ENCODE measurements around the gene ZNF783. TPM values are rescaled to one million over a fixed set of nuclear protein-coding genes. Genes with fewer than 3 reads are reported as not detected.
"Not testable (repeated sequence)": the region's sequence is repeated elsewhere in the genome, so short reads cannot be mapped to it uniquely, and the experiment has no call there.

The ZNF783 gene
- total RNA-seq (2014; rRNA removed; shearing (Covaris generic); ENCODE audit: low replicate concordance), result 4.8 and 6.2 TPM in 2 replicates

DNA sequence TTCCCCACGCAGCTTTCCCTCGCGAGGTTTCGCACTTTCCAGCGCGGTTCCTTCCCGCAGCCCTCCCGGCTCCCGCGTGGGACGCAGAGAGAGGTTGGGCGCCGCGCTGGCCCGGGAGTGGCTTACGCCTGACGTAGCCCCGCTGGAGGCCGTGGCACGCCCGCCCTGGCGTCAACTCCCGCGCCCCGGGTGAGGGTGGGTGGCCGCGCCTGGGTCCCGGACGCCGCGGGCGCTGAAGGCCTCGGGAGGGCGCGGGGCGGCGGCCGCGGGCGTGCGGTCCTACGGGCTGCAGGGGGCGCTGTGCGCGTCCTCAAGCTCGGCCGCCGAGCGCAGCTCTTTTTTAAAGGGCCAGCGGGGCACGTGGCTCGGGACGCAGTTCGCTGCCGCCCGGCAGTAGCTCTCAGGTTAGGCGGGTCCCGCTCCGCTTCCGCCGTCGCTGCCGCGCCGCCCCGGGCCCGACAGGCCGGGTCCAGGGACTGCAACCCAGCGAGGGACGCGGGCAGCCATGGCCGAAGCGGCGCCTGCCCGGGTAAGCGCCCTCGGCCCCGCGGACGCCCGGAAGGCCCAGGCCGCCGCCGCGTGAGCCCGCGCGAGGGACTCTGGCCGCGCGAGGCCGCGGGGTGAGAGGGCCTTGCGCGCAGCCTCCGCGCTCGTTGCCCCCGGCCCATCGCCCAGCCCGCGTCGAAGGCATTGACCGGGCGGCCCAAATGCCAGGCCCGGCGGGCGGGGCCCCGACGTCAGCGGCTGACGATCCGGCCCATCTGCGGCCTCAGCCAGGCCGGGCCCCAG, at the start of gene ZNF783:
Gene ZNF783, plus strand, starts transcription at position 368 of the 789 bp plus-strand sequence. Its CDS starts 138 bp downstream, at position 506.
- peak; percentile 87 for DNase-seq
- Histone ChIP-seq H3K9me3 (no peaks in the 10 kb centered on the region), H3K4me3 (peak within 1 kb of the TSS; percentile 65), H3K36me3 (peaks cover 6% of the 10 kb centered on the region), H3K27me3 (no peaks in the 10 kb centered on the region)

DNA sequence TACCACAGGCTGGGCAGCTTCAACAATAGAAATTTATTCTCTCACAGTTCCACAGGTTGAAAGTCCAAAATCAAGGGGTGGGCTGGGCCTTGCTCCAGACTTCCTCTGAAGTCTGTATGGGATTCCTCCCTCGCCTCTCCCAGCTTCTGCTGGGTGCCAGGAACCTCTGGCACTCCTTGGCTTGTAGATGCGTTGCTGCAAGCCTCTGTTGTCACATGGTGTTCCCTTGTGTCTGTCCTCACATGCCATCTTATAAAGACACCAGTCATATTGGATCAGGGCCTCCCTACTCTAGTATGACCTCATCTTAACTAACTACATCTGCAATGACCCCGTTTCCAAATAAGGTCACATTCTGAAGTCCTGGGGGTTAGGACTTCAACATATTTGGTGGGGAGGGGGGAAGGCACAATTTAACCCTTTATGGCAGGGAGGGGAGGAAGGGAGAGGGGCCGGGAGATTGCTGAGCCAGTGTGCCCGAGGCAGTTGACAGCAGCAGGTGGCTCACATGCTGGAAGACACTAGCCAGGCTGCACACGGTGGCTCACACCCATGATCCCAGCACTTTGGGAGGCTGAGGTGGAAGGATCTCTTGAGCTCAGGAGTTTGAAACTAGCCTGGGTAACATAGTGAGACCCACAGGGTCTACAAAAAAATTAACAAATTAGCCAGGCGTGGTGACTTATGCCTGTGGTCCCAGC, 47.8 kb upstream of the ZNF783 start:
- no peaks in the 10 kb centered on the region for H3K27me3 ChIP-seq
- no peak overlapping the region for H3K4me3 ChIP-seq
- H3K9me3 ChIP-seq, result no peaks in the 10 kb centered on the region
- DNase-seq, result no peak
- H3K36me3 ChIP-seq, result peaks cover 22% of the 10 kb centered on the region

DNA sequence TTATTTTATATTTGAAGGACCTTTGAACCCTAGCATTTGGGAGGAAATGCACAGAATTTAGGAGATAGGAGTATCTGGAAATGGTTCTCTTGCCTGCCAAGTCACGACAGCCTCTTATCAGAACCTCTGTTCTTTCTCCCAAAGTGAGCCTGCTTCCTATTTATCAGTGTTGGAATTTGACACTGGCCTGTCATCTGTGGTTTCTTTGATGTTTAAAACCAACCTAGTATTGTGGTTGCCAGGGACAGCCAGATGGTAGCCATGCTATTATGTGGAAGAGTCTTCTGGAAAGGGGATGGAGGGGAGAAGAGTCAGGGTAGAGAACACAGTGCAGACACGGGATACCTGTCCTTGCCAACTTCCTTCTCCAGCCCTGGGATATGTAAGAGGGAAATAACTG, 45.6 kb upstream of the ZNF783 start:
- no peak for DNase-seq
- peaks cover 13% of the 10 kb centered on the region for H3K36me3 ChIP-seq
- no peaks in the 10 kb centered on the region for H3K27me3 ChIP-seq
- H3K4me3 ChIP-seq, result no peak overlapping the region
- H3K9me3 ChIP-seq, result no peaks in the 10 kb centered on the region

DNA sequence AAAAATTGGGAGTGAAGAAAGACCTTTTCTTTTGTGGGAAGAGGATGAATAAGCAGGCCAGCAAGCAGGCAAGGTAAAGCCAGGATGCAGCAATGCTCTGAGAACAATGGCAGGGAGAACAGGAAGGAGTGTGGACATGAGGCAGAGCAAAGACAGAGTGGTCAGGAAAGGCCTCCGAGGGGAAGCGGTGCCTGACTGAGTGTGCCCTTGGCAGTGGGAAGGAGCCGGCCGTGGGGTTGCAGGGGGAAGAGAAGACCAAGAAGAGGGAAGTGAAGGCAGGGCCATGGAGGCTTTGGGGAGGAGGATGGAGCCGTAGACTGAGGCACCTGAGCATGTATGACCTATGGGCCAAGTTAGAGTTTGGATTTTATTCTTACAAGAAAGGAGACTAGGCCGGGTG, 44.4 kb upstream of the ZNF783 start:
- no peak for DNase-seq
- H3K36me3 ChIP-seq, result peaks cover 7% of the 10 kb centered on the region
- no peak overlapping the region for H3K4me3 ChIP-seq
- no peaks in the 10 kb centered on the region for H3K9me3 ChIP-seq
- H3K27me3 ChIP-seq, result no peaks in the 10 kb centered on the region

DNA sequence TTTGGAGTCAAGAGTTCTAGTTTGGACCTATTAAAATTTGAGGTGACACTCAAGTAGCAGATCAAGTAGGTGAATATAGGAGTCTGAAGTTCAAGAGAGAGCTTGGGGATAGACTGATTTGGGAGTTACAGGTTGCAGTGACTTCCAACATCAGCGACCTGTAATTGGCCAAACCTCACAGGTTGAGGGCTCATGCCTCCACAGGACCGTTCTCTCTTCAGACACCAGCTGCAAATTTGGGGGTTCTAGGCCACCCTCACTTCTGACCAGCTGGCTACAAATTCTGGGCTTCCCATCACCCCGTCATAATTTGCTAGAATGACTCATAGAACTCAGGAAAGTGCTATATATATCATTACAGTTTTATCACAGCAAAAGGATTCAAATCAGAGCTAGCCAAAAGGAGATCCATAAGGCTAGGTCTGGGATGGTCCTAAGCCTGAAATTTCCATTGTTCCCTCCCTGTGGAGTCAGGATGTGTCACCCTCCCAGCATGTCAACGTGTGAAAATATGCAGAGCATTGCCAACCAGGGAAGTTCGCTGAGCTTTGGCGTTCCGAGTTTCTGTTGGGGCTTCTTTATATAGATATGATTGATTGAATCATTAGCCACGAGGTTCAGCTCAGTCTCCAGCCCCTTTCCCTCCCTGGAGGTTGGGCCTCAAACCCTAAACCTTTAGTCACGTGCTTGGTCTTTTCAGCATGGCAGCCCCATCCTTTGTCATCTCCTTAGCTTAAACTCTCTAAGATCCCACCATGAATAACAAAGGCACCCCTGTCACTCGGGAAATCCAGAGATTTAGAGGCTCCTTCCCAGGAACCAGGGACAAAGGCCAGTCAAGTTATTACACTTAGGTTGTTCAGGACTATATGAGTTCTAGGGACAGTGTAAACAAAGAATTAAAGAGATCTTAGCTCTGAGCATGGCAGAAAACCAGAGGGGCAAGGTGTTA, 43.3 kb upstream of the ZNF783 start:
- H3K36me3 ChIP-seq, result peaks cover 7% of the 10 kb centered on the region
- no peak overlapping the region for H3K4me3 ChIP-seq
- H3K9me3 ChIP-seq, result no peaks in the 10 kb centered on the region
- no peak for DNase-seq
- H3K27me3 ChIP-seq, result no peaks in the 10 kb centered on the region

DNA sequence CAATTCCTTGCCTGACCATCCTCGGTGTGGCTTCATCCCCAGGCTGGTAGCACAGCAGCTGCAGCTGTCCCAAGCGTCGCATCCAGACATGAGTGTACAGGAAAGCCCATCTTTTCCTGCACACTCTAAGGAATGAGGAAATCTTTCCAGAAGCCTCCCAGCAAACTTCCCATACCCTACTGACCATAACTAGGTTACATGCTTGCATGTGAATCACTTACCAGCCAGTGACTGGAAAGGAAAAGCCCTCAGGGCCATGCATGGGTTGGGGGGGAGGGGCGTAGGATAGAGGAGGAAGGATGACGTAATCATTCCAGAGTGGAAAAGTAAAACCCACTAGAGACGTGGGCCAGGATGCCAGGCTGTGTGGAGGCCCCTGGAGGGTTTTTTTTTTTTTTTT, 41.5 kb upstream of the ZNF783 start:
- Histone ChIP-seq H3K9me3 (no peaks in the 10 kb centered on the region), H3K36me3 (peaks cover 3% of the 10 kb centered on the region), H3K27me3 (no peaks in the 10 kb centered on the region), H3K4me3 (no peak overlapping the region)
- DNase-seq, result no peak

DNA sequence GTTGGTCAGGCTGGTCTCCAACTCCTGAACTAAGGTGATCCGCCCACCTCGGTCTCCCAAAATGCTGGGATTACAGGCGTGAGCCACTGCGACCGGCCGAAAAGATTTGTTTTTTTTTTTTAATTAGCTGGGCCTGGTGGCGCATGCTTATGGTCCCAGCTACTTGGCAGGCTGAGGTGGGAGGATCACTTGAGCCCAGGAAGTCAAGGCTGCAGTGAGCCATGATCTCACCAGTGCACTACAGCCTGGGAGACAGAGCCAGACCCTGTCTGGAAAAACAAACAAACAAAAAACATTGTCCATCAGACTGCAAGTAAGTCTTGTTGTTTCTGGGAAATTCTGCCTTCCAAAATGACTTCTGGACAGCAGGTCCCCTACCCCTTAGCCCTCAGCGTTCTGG, 38.8 kb upstream of the ZNF783 start:
- Histone ChIP-seq H3K36me3 (peaks cover 3% of the 10 kb centered on the region), H3K4me3 (no peak overlapping the region), H3K27me3 (no peaks in the 10 kb centered on the region), H3K9me3 (no peaks in the 10 kb centered on the region)
- DNase-seq, result no peak

DNA sequence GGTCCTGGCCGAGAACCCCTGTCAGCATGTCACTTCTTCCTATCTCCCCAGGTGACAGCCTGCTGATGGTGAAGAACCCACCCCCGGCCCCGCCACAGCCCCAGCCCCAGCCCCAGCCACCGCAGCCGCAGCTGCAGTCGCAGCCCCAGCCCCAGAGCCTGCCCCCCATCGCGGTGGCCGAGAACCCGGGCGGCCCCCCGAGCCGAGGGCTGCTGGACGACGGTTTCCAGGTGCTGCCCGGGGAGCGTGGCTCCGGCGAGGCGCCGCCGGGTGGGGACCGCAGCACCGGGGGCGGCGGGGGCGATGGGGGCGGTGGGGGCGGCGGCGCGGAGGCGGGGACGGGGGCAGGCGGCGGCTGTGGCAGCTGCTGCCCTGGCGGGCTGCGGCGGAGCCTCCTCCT, 38.2 kb upstream of the ZNF783 start:
- Histone ChIP-seq H3K4me3 (no peak overlapping the region), H3K27me3 (no peaks in the 10 kb centered on the region), H3K36me3 (peaks cover 3% of the 10 kb centered on the region), H3K9me3 (no peaks in the 10 kb centered on the region)
- no peak for DNase-seq

DNA sequence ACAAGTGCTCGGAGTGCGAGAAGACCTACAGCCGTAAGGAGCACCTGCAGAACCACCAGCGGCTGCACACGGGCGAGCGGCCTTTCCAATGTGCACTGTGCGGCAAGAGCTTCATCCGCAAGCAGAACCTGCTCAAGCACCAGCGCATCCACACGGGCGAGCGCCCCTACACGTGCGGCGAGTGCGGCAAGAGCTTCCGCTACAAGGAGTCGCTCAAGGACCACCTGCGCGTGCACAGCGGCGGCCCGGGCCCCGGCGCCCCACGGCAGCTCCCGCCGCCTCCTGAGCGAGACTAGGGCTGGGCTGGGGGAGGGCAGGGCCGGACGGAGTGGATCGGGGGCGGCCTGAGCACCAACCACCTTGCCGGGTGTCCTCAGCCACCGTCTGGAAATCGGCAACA, 37.6 kb upstream of the ZNF783 start:
- Histone ChIP-seq H3K9me3 (no peaks in the 10 kb centered on the region), H3K27me3 (no peaks in the 10 kb centered on the region), H3K4me3 (no peak overlapping the region), H3K36me3 (peaks cover 3% of the 10 kb centered on the region)
- no peak for DNase-seq

DNA sequence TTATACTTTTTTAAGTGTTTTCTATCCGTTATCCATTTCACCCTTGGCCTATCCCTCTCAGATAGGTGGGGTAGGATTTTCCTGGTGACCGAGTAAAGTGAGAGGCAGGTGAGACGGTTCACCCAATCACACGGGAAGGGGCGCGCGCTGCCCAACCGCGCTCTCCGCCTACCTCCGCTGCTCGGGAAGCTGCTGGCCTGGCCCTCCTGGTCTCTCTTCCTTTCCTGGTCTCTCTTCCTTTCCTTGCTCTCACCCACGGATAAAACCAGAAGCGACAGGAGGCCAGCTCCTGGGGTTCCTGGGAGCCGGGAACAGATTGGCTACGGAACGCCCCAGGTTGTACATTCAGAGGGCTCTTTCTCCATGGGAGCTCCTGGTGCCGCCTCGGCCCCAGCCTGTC, 36.9 kb upstream of the ZNF783 start:
- no peaks in the 10 kb centered on the region for H3K9me3 ChIP-seq
- peaks cover 3% of the 10 kb centered on the region for H3K36me3 ChIP-seq
- no peaks in the 10 kb centered on the region for H3K27me3 ChIP-seq
- DNase-seq, result no peak
- no peak overlapping the region for H3K4me3 ChIP-seq

DNA sequence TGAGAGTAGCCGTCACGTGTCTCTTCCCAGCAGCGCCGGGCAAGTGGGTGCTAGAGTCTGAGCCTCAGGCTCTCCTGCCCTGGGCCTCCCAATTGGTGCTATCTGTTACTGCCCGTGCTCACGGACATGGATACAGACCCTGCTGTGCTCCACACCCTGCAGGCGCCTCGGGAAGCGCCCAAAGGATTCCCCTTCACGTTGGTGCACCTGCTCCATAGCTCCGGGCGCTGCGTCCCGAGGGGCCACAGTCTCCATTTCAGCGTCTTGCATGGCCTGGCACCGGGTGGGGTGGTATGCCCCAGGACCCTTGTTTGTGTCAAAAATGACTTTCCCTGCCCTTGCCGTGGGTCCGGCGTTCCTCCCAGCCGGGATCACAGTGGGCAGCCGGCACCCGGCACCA, 36.3 kb upstream of the ZNF783 start:
- Histone ChIP-seq H3K4me3 (no peak overlapping the region), H3K36me3 (no peaks in the 10 kb centered on the region; the same call in 1 of the 2 replicates), H3K9me3 (no peaks in the 10 kb centered on the region), H3K27me3 (no peaks in the 10 kb centered on the region)
- DNase-seq, result no peak

DNA sequence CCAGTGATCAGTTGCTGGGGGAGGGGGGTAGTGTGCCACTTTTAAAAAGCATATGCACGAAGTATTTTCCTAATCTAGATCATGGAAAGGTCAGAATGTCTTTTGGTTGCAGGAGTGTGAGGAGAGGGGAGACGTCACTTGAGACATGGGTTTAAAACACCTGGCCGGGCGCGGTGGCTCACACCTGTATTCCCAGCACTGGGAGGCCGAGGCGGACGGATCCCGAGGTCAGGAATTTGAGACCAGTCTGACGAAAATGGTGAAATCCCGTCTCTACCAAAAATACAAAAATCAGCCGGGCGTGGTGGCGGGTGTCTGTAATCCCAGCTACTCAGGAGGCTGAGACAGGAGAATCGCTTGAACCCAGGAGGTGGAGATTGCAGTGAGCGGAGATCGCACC, 35.6 kb upstream of the ZNF783 start:
- not testable (repeated sequence) for H3K36me3 ChIP-seq, H3K27me3 ChIP-seq

DNA sequence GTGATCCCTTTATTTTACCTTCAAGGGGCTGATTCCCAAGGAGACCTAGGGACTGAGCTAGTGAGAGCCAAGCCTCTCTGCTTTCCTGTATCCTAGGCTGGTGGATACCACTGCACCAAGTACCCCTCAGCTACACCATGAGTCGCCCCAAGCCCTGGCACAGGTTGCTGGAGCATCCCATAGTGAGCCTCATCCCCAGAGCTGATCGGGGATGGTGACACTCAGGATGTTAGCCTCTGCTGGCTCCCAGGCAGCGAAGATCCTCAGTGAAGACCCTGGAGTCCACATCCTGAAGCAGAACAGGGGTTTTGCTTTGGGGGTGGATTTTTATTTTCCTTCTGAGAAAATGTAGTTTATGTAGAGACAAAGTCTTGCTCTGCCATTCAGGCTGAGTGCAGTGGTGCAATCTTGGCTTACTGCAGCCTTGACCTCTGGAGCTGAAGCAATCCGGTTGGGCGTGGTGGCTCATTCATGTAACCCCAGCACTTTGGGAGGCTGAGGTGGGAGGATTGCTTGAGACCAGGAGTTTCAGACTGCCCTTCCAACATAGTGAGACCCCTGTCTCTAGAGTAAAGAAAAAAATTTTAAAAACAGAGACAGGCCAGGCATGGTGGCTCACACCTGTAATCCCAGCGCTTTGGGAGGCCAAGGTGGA, 35.0 kb upstream of the ZNF783 start:
- no peaks in the 10 kb centered on the region for H3K27me3 ChIP-seq
- H3K4me3 ChIP-seq, result no peak overlapping the region
- no peaks in the 10 kb centered on the region for H3K9me3 ChIP-seq
- DNase-seq, result no peak
- H3K36me3 ChIP-seq, result no peaks in the 10 kb centered on the region; the same call in 1 of the 2 replicates

More for the DNA sequence above, 35.6 kb upstream of the ZNF783 start:
- H3K9me3 ChIP-seq, H3K4me3 ChIP-seq, DNase-seq: not testable (repeated sequence)

DNA sequence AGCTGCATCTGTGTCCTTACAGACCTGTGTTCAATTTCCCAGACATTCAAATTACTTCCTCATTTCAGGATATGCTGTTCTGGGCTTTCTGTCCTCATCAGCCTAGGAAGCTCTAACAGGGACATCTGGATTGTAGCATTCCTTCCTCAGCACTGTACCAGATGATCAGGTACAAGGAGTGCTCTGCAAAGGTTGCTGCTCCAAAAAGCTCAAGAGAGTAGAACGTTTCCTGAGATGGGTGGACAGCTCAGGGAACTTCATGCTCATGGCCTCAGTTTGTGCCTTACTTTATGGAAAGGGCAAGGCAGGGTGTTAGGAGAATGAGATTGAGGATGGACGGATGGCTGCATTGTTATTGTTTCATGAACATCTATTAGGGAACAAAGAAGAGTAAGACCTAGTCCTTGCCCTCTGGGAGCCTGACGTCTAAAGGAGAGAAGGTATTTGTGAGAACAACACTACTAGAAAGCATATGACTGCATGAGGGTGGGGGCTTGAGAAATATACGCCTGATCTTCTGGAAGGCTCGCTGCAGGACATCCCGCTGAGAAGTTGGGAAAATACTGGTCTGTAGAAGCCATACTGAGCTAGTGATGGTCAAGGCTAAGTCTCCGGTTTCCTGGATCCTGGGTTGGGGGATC, 33.0 kb upstream of the ZNF783 start:
- Histone ChIP-seq H3K9me3 (no peaks in the 10 kb centered on the region), H3K4me3 (no peak overlapping the region), H3K27me3 (no peaks in the 10 kb centered on the region), H3K36me3 (no peaks in the 10 kb centered on the region; the same call in 1 of the 2 replicates)
- no peak for DNase-seq

DNA sequence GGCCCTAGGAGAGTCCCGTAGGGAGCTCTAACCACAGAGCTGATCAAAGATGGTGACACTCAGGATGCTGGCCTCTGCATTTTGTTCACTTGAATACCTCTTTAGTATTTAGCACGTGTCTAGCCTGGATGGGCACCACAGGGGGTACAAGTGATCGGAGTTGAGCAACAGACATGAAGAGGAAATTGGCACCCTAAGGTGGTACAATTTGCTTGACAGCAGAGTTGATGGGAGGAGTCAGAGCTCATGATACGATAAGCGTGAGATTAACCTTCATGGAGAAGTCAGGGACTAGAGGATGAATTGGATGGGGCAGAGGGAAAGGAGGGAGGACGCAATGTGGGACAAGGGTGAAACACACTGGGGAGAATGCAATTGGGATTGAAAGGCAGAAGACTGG, 32.5 kb upstream of the ZNF783 start:
- Histone ChIP-seq H3K36me3 (no peaks in the 10 kb centered on the region; the same call in 1 of the 2 replicates), H3K9me3 (no peaks in the 10 kb centered on the region), H3K27me3 (no peaks in the 10 kb centered on the region), H3K4me3 (no peak overlapping the region)
- DNase-seq, result no peak

DNA sequence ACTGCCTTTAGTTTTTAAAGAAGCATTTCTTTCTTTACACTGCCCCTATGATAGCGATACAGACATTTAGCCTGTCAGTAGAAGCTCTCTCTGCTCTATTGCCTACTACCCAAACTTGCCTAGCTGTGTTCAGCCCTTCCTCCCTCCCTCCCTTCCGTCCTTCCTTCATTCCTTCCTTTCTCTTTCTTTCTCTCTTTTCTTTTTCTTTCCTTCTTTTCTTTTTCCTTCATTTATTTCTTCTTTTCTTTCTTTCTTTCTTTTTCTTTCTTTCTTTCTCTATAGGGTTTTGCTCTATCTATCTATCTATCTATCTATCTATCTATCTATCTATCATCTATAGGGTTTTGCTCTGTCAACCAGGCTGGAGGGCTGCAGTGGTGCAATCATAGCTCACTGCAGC, 29.6 kb upstream of the ZNF783 start:
- H3K36me3 ChIP-seq, result no peaks in the 10 kb centered on the region
- DNase-seq, result no peak
- H3K9me3 ChIP-seq, result no peaks in the 10 kb centered on the region
- H3K4me3 ChIP-seq, result no peak overlapping the region
- no peaks in the 10 kb centered on the region for H3K27me3 ChIP-seq

Measured in MG63 (cell line).